ENCODE measurements around the gene SRL. TPM values are rescaled to one million over a fixed set of nuclear protein-coding genes. Genes with fewer than 3 reads are reported as not detected.

SRL gene
- polyA plus RNA-seq, 4 donors: 0.45 to 3.2 (median 2.6) TPM

- H3K9me3 ChIP-seq (ENCODE audit: control insufficient read depth in 2 of 2, insufficient read depth in 1 of 2, low read depth in 1 of 2, low read length in 1 of 2): no peaks in the 10 kb centered on the region
- peaks cover 0 to 8% (median 0%) of the 10 kb centered on the region in 3 donors for H3K4me1 ChIP-seq (ENCODE audit: control insufficient read depth in 3 of 3, insufficient read depth in 2 of 3, low read depth in 1 of 3, low read length in 2 of 3)
- H3K27me3 ChIP-seq (ENCODE audit: control insufficient read depth in 3 of 3, insufficient read depth in 3 of 3, low read length in 3 of 3): peaks cover 0 to 6% (median 0%) of the 10 kb centered on the region in 3 donors
- H3K36me3 ChIP-seq (ENCODE audit: control insufficient read depth in 3 of 3, insufficient read depth in 2 of 3, low read depth in 1 of 3, low read length in 3 of 3): no peaks in the 10 kb centered on the region
- H3K4me3 ChIP-seq (ENCODE audit: low read depth in 1 of 3, low read length in 3 of 3): no peak overlapping the region
- H3K27ac ChIP-seq (ENCODE audit: low read depth in 1 of 3, low read length in 2 of 3): no peak overlapping the region
- DNase-seq: no peak
- WGBS, 3 donors: 75 to 91% (median 87%) methylated on average over 5 of the region's 5 CpGs
- FAIRE-seq: no peak
Measured at GRCh38 chr16:4180511-4180910, 61.4 kb downstream of the SRL start.

- Histone ChIP-seq H3K27me3 (ENCODE audit: control insufficient read depth in 3 of 3, insufficient read depth in 3 of 3, low read length in 3 of 3) (peaks cover 0 to 6% (median 0%) of the 10 kb centered on the region in 3 donors), H3K4me1 (ENCODE audit: control insufficient read depth in 3 of 3, insufficient read depth in 2 of 3, low read depth in 1 of 3, low read length in 2 of 3) (peaks cover 0 to 8% (median 0%) of the 10 kb centered on the region in 3 donors), H3K36me3 (ENCODE audit: control insufficient read depth in 3 of 3, insufficient read depth in 2 of 3, low read depth in 1 of 3, low read length in 3 of 3) (no peaks in the 10 kb centered on the region), H3K27ac (ENCODE audit: low read depth in 1 of 3, low read length in 2 of 3) (no peak overlapping the region), H3K9me3 (ENCODE audit: control insufficient read depth in 2 of 2, insufficient read depth in 1 of 2, low read depth in 1 of 2, low read length in 1 of 2) (no peaks in the 10 kb centered on the region), H3K4me3 (ENCODE audit: low read depth in 1 of 3, low read length in 3 of 3) (no peak overlapping the region)
- FAIRE-seq (no peak), DNase-seq (no peak)
- 84 to 86% (median 85%) methylated on average over 8 of the region's 8 CpGs for WGBS, 3 donors
Measured at GRCh38 chr16:4179763-4180260, 62.1 kb downstream of the SRL start.

GRCh38 chr16:4179020-4179419 is 62.9 kb downstream of the SRL start:
- DNase-seq (no peak), FAIRE-seq (no peak)
- peaks cover 0 to 1% (median 0%) of the 10 kb centered on the region in 3 donors for H3K27me3 ChIP-seq (ENCODE audit: control insufficient read depth in 3 of 3, insufficient read depth in 3 of 3, low read length in 3 of 3)
- no peaks in the 10 kb centered on the region for H3K9me3 ChIP-seq (ENCODE audit: control insufficient read depth in 2 of 2, insufficient read depth in 1 of 2, low read depth in 1 of 2, low read length in 1 of 2)
- no peak overlapping the region for H3K4me3 ChIP-seq (ENCODE audit: low read depth in 1 of 3, low read length in 3 of 3)
- peaks cover 0 to 4% (median 0%) of the 10 kb centered on the region in 3 donors for H3K4me1 ChIP-seq (ENCODE audit: control insufficient read depth in 3 of 3, insufficient read depth in 2 of 3, low read depth in 1 of 3, low read length in 2 of 3)
- no peaks in the 10 kb centered on the region for H3K36me3 ChIP-seq (ENCODE audit: control insufficient read depth in 3 of 3, insufficient read depth in 2 of 3, low read depth in 1 of 3, low read length in 3 of 3)
- no peak overlapping the region for H3K27ac ChIP-seq (ENCODE audit: low read depth in 1 of 3, low read length in 2 of 3)
- WGBS, 3 donors: 67 to 77% (median 73%) methylated on average over 5 of the region's 5 CpGs

- FAIRE-seq: no peak
- H3K4me1 ChIP-seq (ENCODE audit: control insufficient read depth in 3 of 3, insufficient read depth in 2 of 3, low read depth in 1 of 3, low read length in 2 of 3): peaks cover 0 to 3% (median 0%) of the 10 kb centered on the region in 3 donors
Measured at GRCh38 chr16:4178468-4179010, 63.3 kb downstream of the SRL start.

GRCh38 chr16:4176906-4177417 is 64.9 kb downstream of the SRL start:
- H3K27me3 ChIP-seq (ENCODE audit: control insufficient read depth in 3 of 3, insufficient read depth in 3 of 3, low read length in 3 of 3): no peaks in the 10 kb centered on the region
- 6 to 47% (median 35%) methylated on average over 5 of the region's 5 CpGs for WGBS, 3 donors
- no peaks in the 10 kb centered on the region for H3K9me3 ChIP-seq (ENCODE audit: control insufficient read depth in 2 of 2, insufficient read depth in 1 of 2, low read depth in 1 of 2, low read length in 1 of 2)
- H3K36me3 ChIP-seq (ENCODE audit: control insufficient read depth in 3 of 3, insufficient read depth in 2 of 3, low read depth in 1 of 3, low read length in 3 of 3): no peaks in the 10 kb centered on the region
- peaks cover 0 to 3% (median 0%) of the 10 kb centered on the region in 3 donors for H3K4me1 ChIP-seq (ENCODE audit: control insufficient read depth in 3 of 3, insufficient read depth in 2 of 3, low read depth in 1 of 3, low read length in 2 of 3)
- DNase-seq (peak; percentile 54 to 70), FAIRE-seq (no peak)
- H3K27ac ChIP-seq (ENCODE audit: low read depth in 1 of 3, low read length in 2 of 3): peak overlapping the region in 1 of 3 donors; percentile 44
- H3K4me3 ChIP-seq (ENCODE audit: low read depth in 1 of 3, low read length in 3 of 3): no peak overlapping the region

More at GRCh38 chr16:4178468-4179010, 63.3 kb downstream of the SRL start:
- 86 to 97% (median 94%) methylated on average over 9 of the region's 9 CpGs for WGBS, 3 donors
- Histone ChIP-seq H3K36me3 (ENCODE audit: control insufficient read depth in 3 of 3, insufficient read depth in 2 of 3, low read depth in 1 of 3, low read length in 3 of 3) (no peaks in the 10 kb centered on the region), H3K4me3 (ENCODE audit: low read depth in 1 of 3, low read length in 3 of 3) (no peak overlapping the region), H3K27ac (ENCODE audit: low read depth in 1 of 3, low read length in 2 of 3) (no peak overlapping the region), H3K27me3 (ENCODE audit: control insufficient read depth in 3 of 3, insufficient read depth in 3 of 3, low read length in 3 of 3) (no peaks in the 10 kb centered on the region), H3K9me3 (ENCODE audit: control insufficient read depth in 2 of 2, insufficient read depth in 1 of 2, low read depth in 1 of 2, low read length in 1 of 2) (no peaks in the 10 kb centered on the region)
- no peak for DNase-seq

GRCh38 chr16:4175849-4176248 is 66.0 kb downstream of the SRL start:
- FAIRE-seq (no peak), DNase-seq (peak in 1 of 2 donors; percentile 30)
- 47 to 85% (median 58%) methylated on average over 2 of the region's 2 CpGs for WGBS, 3 donors
- no peaks in the 10 kb centered on the region for H3K36me3 ChIP-seq (ENCODE audit: control insufficient read depth in 3 of 3, insufficient read depth in 2 of 3, low read depth in 1 of 3, low read length in 3 of 3)
- H3K27me3 ChIP-seq (ENCODE audit: control insufficient read depth in 3 of 3, insufficient read depth in 3 of 3, low read length in 3 of 3): no peaks in the 10 kb centered on the region
- no peak overlapping the region for H3K27ac ChIP-seq (ENCODE audit: low read depth in 1 of 3, low read length in 2 of 3)
- H3K4me1 ChIP-seq (ENCODE audit: control insufficient read depth in 3 of 3, insufficient read depth in 2 of 3, low read depth in 1 of 3, low read length in 2 of 3): peaks cover 0 to 3% (median 0%) of the 10 kb centered on the region in 3 donors
- no peak overlapping the region for H3K4me3 ChIP-seq (ENCODE audit: low read depth in 1 of 3, low read length in 3 of 3)
- H3K9me3 ChIP-seq (ENCODE audit: control insufficient read depth in 2 of 2, insufficient read depth in 1 of 2, low read depth in 1 of 2, low read length in 1 of 2): no peaks in the 10 kb centered on the region

GRCh38 chr16:4172070-4172469 is 69.8 kb downstream of the SRL start:
- 66 to 71% (median 70%) methylated on average over 3 of the region's 3 CpGs for WGBS, 3 donors
- Histone ChIP-seq H3K27me3 (ENCODE audit: control insufficient read depth in 3 of 3, insufficient read depth in 3 of 3, low read length in 3 of 3) (no peaks in the 10 kb centered on the region), H3K4me1 (ENCODE audit: control insufficient read depth in 3 of 3, insufficient read depth in 2 of 3, low read depth in 1 of 3, low read length in 2 of 3) (no peaks in the 10 kb centered on the region), H3K4me3 (ENCODE audit: low read depth in 1 of 3, low read length in 3 of 3) (no peak overlapping the region), H3K36me3 (ENCODE audit: control insufficient read depth in 3 of 3, insufficient read depth in 2 of 3, low read depth in 1 of 3, low read length in 3 of 3) (no peaks in the 10 kb centered on the region), H3K27ac (ENCODE audit: low read depth in 1 of 3, low read length in 2 of 3) (no peak overlapping the region), H3K9me3 (ENCODE audit: control insufficient read depth in 2 of 2, insufficient read depth in 1 of 2, low read depth in 1 of 2, low read length in 1 of 2) (no peaks in the 10 kb centered on the region)
- DNase-seq: no peak
- no peak for FAIRE-seq

- no peaks in the 10 kb centered on the region for H3K9me3 ChIP-seq (ENCODE audit: control insufficient read depth in 2 of 2, insufficient read depth in 1 of 2, low read depth in 1 of 2, low read length in 1 of 2)
- no peaks in the 10 kb centered on the region for H3K4me1 ChIP-seq (ENCODE audit: control insufficient read depth in 3 of 3, insufficient read depth in 2 of 3, low read depth in 1 of 3, low read length in 2 of 3)
- H3K4me3 ChIP-seq (ENCODE audit: low read depth in 1 of 3, low read length in 3 of 3): no peak overlapping the region
- H3K27me3 ChIP-seq (ENCODE audit: control insufficient read depth in 3 of 3, insufficient read depth in 3 of 3, low read length in 3 of 3): no peaks in the 10 kb centered on the region
- no peak for FAIRE-seq
- 88 to 91% (median 91%) methylated on average over 6 of the region's 6 CpGs for WGBS, 3 donors
- H3K36me3 ChIP-seq (ENCODE audit: control insufficient read depth in 3 of 3, insufficient read depth in 2 of 3, low read depth in 1 of 3, low read length in 3 of 3): no peaks in the 10 kb centered on the region
- H3K27ac ChIP-seq (ENCODE audit: low read depth in 1 of 3, low read length in 2 of 3): no peak overlapping the region
- no peak for DNase-seq
Measured at GRCh38 chr16:4169415-4169814, 72.5 kb downstream of the SRL start.
